K562 (cell line): ENCODE results near the gene ENDOV. TPM values are rescaled to one million over a fixed set of nuclear protein-coding genes. Genes with fewer than 3 reads are reported as not detected.

Experiments
- ATAC-seq: fragments of 200-7000 bp; cut with Tn5 transposase; 3 replicates; pipeline ENCODE4 v1.9.1; 2020; ENCODE audit warnings: moderate library complexity
- BruUV-seq: library from RNA; stranded (reverse); fragments of 400-500 nt; replicated peaks from 2 replicates; lab custom pipeline; 2021; lab: Mats Ljungman, UMichigan
- CTCF ChIA-PET: fragments of 300-600 bp; formaldehyde crosslinking; extraction: SDS; loops from one replicate; lab custom pipeline; 2021; ENCODE audit warnings: low intra/inter-chr PET ratio; lab: Yijun Ruan, JAX
- POLR2A ChIA-PET: fragments of 300-600, 350-650 bp; sonication (Branson Sonifier 250); formaldehyde crosslinking; extraction: SDS; loops from one replicate; lab custom pipeline; 2021; ENCODE audit warnings: antibody characterized with exemption, inconsistent platforms; lab: Yijun Ruan, JAX
- DNase-seq, 4 experiments: peaks; one replicate each; pipeline versions ENCODE4 v3.0.0 to v3.0.0-alpha.2; 2011 to 2018; ENCODE audit warnings: low spot score in 3 of 4, mixed read lengths in 3 of 4; ENCODE audit errors: extremely low read depth in 1 of 4
- FAIRE-seq: peaks from 2 replicates; lab custom pipeline; 2011; peaks lifted over from hg19 to GRCh38; lab: Jason Lieb, UNC
- H2AFZ ChIP-seq: 2 replicates; pipeline ENCODE4 v1.6.0; 2011; ENCODE audit warnings: low read depth, low read length, control low read depth, inconsistent platforms
- H3K27ac ChIP-seq: fragments of 200-600 bp; 3 replicates; pipeline ENCODE4 v1.8.0; 2011; ENCODE audit warnings: low read depth, mild to moderate bottlenecking, control low read depth, inconsistent platforms, low read length, moderate library complexity, mixed read lengths; ENCODE audit errors: extremely low read depth
- H3K27me3 ChIP-seq, 2 experiments: fragments of 300-600 bp in 1 of 2; 2 replicates in 1 of 2; 3 replicates in 1 of 2; pipeline versions ENCODE4 v1.6.0 to v1.8.0; 2011; ENCODE audit warnings: inconsistent platforms in 2 of 2, low read length in 2 of 2, mild to moderate bottlenecking in 1 of 2, mixed read lengths in 1 of 2, moderate library complexity in 1 of 2; ENCODE audit not compliant: control insufficient read depth in 2 of 2, insufficient read depth in 2 of 2
- H3K36me3 ChIP-seq: fragments of 300-600 bp; 3 replicates; pipeline ENCODE4 v1.8.0; 2011; ENCODE audit warnings: mild to moderate bottlenecking, low read length, inconsistent platforms; ENCODE audit not compliant: control insufficient read depth, insufficient read depth
- H3K4me1 ChIP-seq, 2 experiments: fragments of 200-600 bp in 1 of 2; replicated peaks in 1 of 2; 2 replicates in 1 of 2; 3 replicates in 1 of 2; pipeline versions ENCODE4 v1.5.1 to v1.8.0; 2011; ENCODE audit warnings: inconsistent platforms in 2 of 2, low read length in 2 of 2, mild to moderate bottlenecking in 1 of 2, mixed read lengths in 1 of 2, moderate library complexity in 1 of 2; ENCODE audit not compliant: control insufficient read depth in 2 of 2, insufficient read depth in 2 of 2
- H3K4me2 ChIP-seq: 2 replicates; pipeline ENCODE4 v1.6.1; 2011; ENCODE audit warnings: low read length, control low read depth, inconsistent platforms, mixed read lengths; ENCODE audit not compliant: insufficient read depth
- H3K4me3 ChIP-seq: fragments of 200-600 bp; sonication (generic), shearing (Covaris generic); 2 replicates; pipeline ENCODE4 v1.5.1; 2016; ENCODE audit warnings: control low read depth, inconsistent platforms
- H3K79me2 ChIP-seq: fragments of 200-600 bp; 3 replicates; pipeline ENCODE4 v1.8.0; 2011; ENCODE audit warnings: low read length, inconsistent platforms; ENCODE audit not compliant: control insufficient read depth, insufficient read depth
- H3K9ac ChIP-seq, 2 experiments: 2 replicates each; pipeline versions ENCODE4 v1.6.0 to v1.6.1; 2011; ENCODE audit warnings: low read depth in 2 of 2, low read length in 2 of 2, control low read depth in 1 of 2, inconsistent platforms in 1 of 2, mild to moderate bottlenecking in 1 of 2, mixed read lengths in 1 of 2; ENCODE audit not compliant: insufficient read depth in 1 of 2
- H3K9me1 ChIP-seq: one replicate; pipeline ENCODE4 v1.6.0; 2011; ENCODE audit warnings: inconsistent platforms, mild to moderate bottlenecking, low read length, moderate library complexity; ENCODE audit not compliant: control insufficient read depth, insufficient read depth
- H3K9me3 ChIP-seq: replicated peaks from 2 replicates; pipeline ENCODE4 v1.5.1; 2011; ENCODE audit warnings: low read depth, low read length, inconsistent platforms; ENCODE audit not compliant: control insufficient read depth, insufficient read depth
- H4K20me1 ChIP-seq: replicated peaks from 2 replicates; pipeline ENCODE4 v1.6.1; 2011; ENCODE audit warnings: low read length, inconsistent platforms, mixed read lengths; ENCODE audit not compliant: control insufficient read depth, insufficient read depth
- FOXO4 ChIP-seq: fragments of 450-650 bp; formaldehyde crosslinking; IDR thresholded peaks from 2 replicates; pipeline ENCODE4 v1.4.0; 2020; ENCODE audit warnings: mild to moderate bottlenecking, moderate library complexity
- JUN ChIP-seq, 2 experiments: sonication (generic) in 1 of 2; formaldehyde crosslinking in 1 of 2; IDR thresholded peaks; 2 replicates each; pipeline versions ENCODE4 v1.6.1 to v1.8.0; 2012 to 2022; ENCODE audit warnings: borderline replicate concordance in 2 of 2, mild to moderate bottlenecking in 2 of 2, improper control_type of control experiment in 1 of 2, low read depth in 1 of 2, low read length in 1 of 2, missing genetic modification reagents in 1 of 2
- KDM1A ChIP-seq, 2 experiments: fragments of 450-650 bp; IDR thresholded peaks; 2 replicates each; pipeline ENCODE4 v1.6.1; 2016; ENCODE audit warnings: mild to moderate bottlenecking in 2 of 2
- NR3C1 ChIP-seq: sonication (generic); formaldehyde crosslinking; IDR thresholded peaks from 2 replicates; pipeline ENCODE4 v1.8.1; 2022; ENCODE audit warnings: missing genetic modification reagents
- POLR3A ChIP-seq: IDR thresholded peaks from 2 replicates; pipeline ENCODE4 v1.6.1; 2011; ENCODE audit warnings: borderline replicate concordance, mild to moderate bottlenecking, moderate library complexity; ENCODE audit not compliant: insufficient read length, insufficient read depth; ENCODE audit errors: extremely low read depth
- RBM14 ChIP-seq: fragments of 200-400 bp; formaldehyde crosslinking; IDR thresholded peaks from 2 replicates; pipeline ENCODE4 v1.6.1; 2018; ENCODE audit warnings: low read depth, mild to moderate bottlenecking, low read length, moderate library complexity, borderline replicate concordance; ENCODE audit not compliant: insufficient read depth
- SPI1 ChIP-seq: IDR thresholded peaks from 2 replicates; pipeline ENCODE4 v1.6.1; 2011; ENCODE audit warnings: low read depth, low read length, control low read depth, borderline replicate concordance
- TCF3 ChIP-seq: sonication (generic); formaldehyde crosslinking; IDR thresholded peaks from 2 replicates; pipeline ENCODE4 v1.4.0; 2020; ENCODE audit warnings: mild to moderate bottlenecking, missing genetic modification reagents
- TFAP4 ChIP-seq: sonication (generic); formaldehyde crosslinking; IDR thresholded peaks from 2 replicates; pipeline ENCODE4 v1.8.0; 2022; ENCODE audit warnings: missing genetic modification reagents, mild to moderate bottlenecking, moderate library complexity, borderline replicate concordance
- ZNF224 ChIP-seq: sonication (generic); formaldehyde crosslinking; IDR thresholded peaks from 2 replicates; pipeline ENCODE4 v1.8.0; 2022; ENCODE audit warnings: mild to moderate bottlenecking, missing genetic modification reagents
- ZNF707 ChIP-seq: fragments of 250-450 bp; sonication (Bioruptor Pico); conservative IDR thresholded peaks from 2 replicates; pipeline ENCODE4 v1.8.0; 2022; ENCODE audit warnings: inconsistent platforms, mild to moderate bottlenecking, moderate library complexity
- ZNF764 ChIP-seq: fragments of 250-450 bp; sonication (Bioruptor Pico); IDR thresholded peaks from 2 replicates; pipeline ENCODE4 v1.4.0; 2020; ENCODE audit warnings: low read depth, mild to moderate bottlenecking, moderate library complexity
- WGBS: fragments of 100-300 bp; shearing (Covaris generic); methylation state at CpG from one replicate; pipeline ENCODE4 v1.1.6; 2016; ENCODE audit warnings: low coverage, mixed read lengths; ENCODE audit not compliant: insufficient coverage; ENCODE audit errors: missing lambda C conversion rate; 5-methylcytosine and 5-hydroxymethylcytosine counted together
- in situ Hi-C: fragments of 300-500 bp; cut with MboI; formaldehyde crosslinking; loops from 4 replicates; pipeline ENCODE4 v1.15.0; 2018; ENCODE audit warnings: inconsistent platforms, mixed read lengths
- intact Hi-C: fragments of 100-400 bp; cut with micrococcal nuclease; formaldehyde crosslinking; loops from 2 replicates; pipeline ENCODE4 v1.14.2; 2022
- polyA plus RNA-seq, 8 experiments: library from polyadenylated mRNA; depleted of rRNA in 4 of 8; stranded (reverse) in 5 of 8; unstranded in 3 of 8; fragments of >200 nt; fragmentation: Nextera tagmentation in 2 of 8; fragmentation: Illumina TruSeq in 1 of 8; extraction: Ambion mirVana in 2 of 8; extraction: Trizol in 1 of 8; gene quantifications; 2 replicates each; pipeline versions ENCODE4 v1.2.1 to v1.2.3, GENCODE V29; 2011 to 2014; ENCODE audit warnings: inconsistent platforms in 1 of 8, missing spikeins in 1 of 8
- total RNA-seq, 7 experiments: library from RNA; depleted of rRNA in 6 of 7; stranded (reverse); fragments of >200 nt in 6 of 7; fragmentation: Illumina TruSeq in 2 of 7; extraction: Trizol in 2 of 7; gene quantifications; 2 replicates each; pipeline versions ENCODE4 v1.2.1 to v1.2.3, GENCODE V29; 2011 to 2021; ENCODE audit warnings: low replicate concordance in 1 of 7
- TF ChIP-seq, protein P1 (sequence below): fragments of 450-650 bp; IDR thresholded peaks from one replicate; pipeline ENCODE4 v1.6.1; 2018; ENCODE audit warnings: mild to moderate bottlenecking, moderate library complexity; ENCODE audit not compliant: partially characterized antibody

ENDOV gene
- total and polyA plus RNA-seq, 9 of the 15 experiments (the other 6 are each of a cell fraction or from before 2014, with no cell fraction given), result 1.2 to 8.2 (median 3.7) TPM

GRCh38 chr17:80426671-80427326 is 11.8 kb downstream of the ENDOV start (continued):
- TF ChIP-seq, protein P1, sequence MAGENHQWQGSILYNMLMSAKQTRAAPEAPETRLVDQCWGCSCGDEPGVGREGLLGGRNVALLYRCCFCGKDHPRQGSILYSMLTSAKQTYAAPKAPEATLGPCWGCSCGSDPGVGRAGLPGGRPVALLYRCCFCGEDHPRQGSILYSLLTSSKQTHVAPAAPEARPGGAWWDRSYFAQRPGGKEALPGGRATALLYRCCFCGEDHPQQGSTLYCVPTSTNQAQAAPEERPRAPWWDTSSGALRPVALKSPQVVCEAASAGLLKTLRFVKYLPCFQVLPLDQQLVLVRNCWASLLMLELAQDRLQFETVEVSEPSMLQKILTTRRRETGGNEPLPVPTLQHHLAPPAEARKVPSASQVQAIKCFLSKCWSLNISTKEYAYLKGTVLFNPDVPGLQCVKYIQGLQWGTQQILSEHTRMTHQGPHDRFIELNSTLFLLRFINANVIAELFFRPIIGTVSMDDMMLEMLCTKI, result no peak
- no peak for TF ChIP-seq NR3C1 (CRISPR knock-in tag)
- TF ChIP-seq RBM14, result no peak
- TF ChIP-seq POLR3A, result no peak
- TF ChIP-seq ZNF764, result no peak

GRCh38 chr17:80427366-80428282 is 12.7 kb downstream of the ENDOV start:
- ChIA-PET CTCF (interaction anchor here (0.6 to 2.7 kb wide), 7 partner anchors 147 to 554 kb away, joined by 3 to 38 read pairs (median 17); no protein-coding TSS in a partner anchor), POLR2A (interaction anchor here (0.6 to 1.0 kb wide), 6 partner anchors 19 to 964 kb away, joined by 3 to 4 read pairs (median 3); partner anchors contain the start of gene GAA)
- Histone ChIP-seq H3K36me3 (no peaks in the 10 kb centered on the region), H3K9me1 (no peaks in the 10 kb centered on the region), H4K20me1 (peaks cover 39% of the 10 kb centered on the region), H3K9ac (peak overlapping the region in 1 of 2 experiments; percentile 10; a peak in 1 of 4 replicates), H2AFZ (no peak overlapping the region), H3K27me3 (peaks cover 27 to 96% of the 10 kb centered on the region in 2 experiments; a peak in 4 of 5 replicates), H3K9me3 (no peaks in the 10 kb centered on the region), H3K27ac (no peak overlapping the region), H3K79me2 (no peaks in the 10 kb centered on the region), H3K4me1 (peaks cover 0 to 56% of the 10 kb centered on the region in 2 experiments; a peak in 2 of 5 replicates), H3K4me2 (no peak overlapping the region), H3K4me3 (no peak overlapping the region)
- intact Hi-C loops (loop anchor here (1.0 to 5.0 kb wide), 4 partner anchors 148 to 555 kb away; no protein-coding TSS in a partner anchor), in situ Hi-C loops (loop anchor here (5.0 kb wide), 2 partner anchors 150 to 555 kb away; no protein-coding TSS in a partner anchor)
- WGBS, result 17% methylated on average over 24 of the region's 27 CpGs
- DNase-seq (no peak), ATAC-seq (no peak; the same call in 2 of the 3 replicates), FAIRE-seq (no peak)
- no TSS peak for BruUV-seq
- no peak for TF ChIP-seq JUN (IDR thresholded peaks at IDR 0.05; ENCODE audit: borderline replicate concordance, low read depth, low read length)
- no peak for TF ChIP-seq JUN (CRISPR knock-in tag; IDR thresholded peaks at IDR 0.05; ENCODE audit: borderline replicate concordance)
- TF ChIP-seq ZNF707 (CRISPR knock-in tag), result no peak
- no peak for TF ChIP-seq ZNF224
- no peak for TF ChIP-seq TCF3 (CRISPR knock-in tag)
- no peak for TF ChIP-seq TFAP4 (CRISPR knock-in tag)
- no peak for TF ChIP-seq KDM1A (IDR thresholded peaks at IDR 0.05)
- no peak for TF ChIP-seq FOXO4 (CRISPR knock-in tag)
- no peak for TF ChIP-seq SPI1
